PC-9 (cell line): ENCODE data around the gene WDR72.
"Not testable (repeated sequence)": the region's sequence is repeated elsewhere in the genome, so short reads cannot be mapped to it uniquely, and the experiment has no call there.

Source experiments
- EZH2 ChIP-seq: fragments of 200-600 bp; sonication (generic); IDR thresholded peaks from 2 replicates; pipeline ENCODE4 v1.8.0; 2017; ENCODE audit warnings: antibody characterized with exemption, low read depth
- TF ChIP-seq, protein P1 (sequence below): fragments of 200-600 bp; sonication (generic); conservative IDR thresholded peaks from 2 replicates; pipeline ENCODE4 v1.6.1; 2017; ENCODE audit warnings: mixed run types, antibody characterized with exemption, mild to moderate bottlenecking, moderate library complexity

DNA sequence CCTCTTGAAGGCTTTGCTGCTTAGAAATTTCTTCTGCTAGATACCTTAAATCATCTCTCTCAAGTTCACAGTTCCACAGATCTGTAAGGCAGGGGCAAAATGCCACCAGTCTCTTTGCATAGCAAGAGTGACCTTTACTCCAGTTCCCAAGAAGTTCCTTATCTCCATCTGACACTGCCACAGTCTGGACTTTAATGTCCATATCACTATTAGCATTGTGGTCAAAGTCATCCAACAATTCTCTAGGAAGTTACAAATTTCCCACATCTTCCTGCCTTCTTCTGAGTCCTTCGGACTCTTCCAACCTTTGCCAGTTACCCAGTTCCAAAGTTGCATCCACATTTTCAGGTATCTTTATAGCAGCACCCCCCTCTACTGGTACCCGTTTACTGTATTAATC lies 25.8 kb upstream of the WDR72 start:
- TF ChIP-seq, protein P1, sequence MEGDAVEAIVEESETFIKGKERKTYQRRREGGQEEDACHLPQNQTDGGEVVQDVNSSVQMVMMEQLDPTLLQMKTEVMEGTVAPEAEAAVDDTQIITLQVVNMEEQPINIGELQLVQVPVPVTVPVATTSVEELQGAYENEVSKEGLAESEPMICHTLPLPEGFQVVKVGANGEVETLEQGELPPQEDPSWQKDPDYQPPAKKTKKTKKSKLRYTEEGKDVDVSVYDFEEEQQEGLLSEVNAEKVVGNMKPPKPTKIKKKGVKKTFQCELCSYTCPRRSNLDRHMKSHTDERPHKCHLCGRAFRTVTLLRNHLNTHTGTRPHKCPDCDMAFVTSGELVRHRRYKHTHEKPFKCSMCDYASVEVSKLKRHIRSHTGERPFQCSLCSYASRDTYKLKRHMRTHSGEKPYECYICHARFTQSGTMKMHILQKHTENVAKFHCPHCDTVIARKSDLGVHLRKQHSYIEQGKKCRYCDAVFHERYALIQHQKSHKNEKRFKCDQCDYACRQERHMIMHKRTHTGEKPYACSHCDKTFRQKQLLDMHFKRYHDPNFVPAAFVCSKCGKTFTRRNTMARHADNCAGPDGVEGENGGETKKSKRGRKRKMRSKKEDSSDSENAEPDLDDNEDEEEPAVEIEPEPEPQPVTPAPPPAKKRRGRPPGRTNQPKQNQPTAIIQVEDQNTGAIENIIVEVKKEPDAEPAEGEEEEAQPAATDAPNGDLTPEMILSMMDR, result not testable (repeated sequence)
- not testable (repeated sequence) for TF ChIP-seq EZH2
